Stimulated activated CD8-positive, alpha-beta memory T cell treated with anti-CD3 and anti-CD28 coated beads, Interleukin-2, amount 100 ng/mL, for 48 hours (primary cell): ENCODE measurements around the gene DIAPH1.

ENCODE experiments used
- DNase-seq, 2 donors: peaks; one replicate each; pipeline ENCODE4 v3.0.0-alpha.2; 2020; ENCODE audit warnings: low read depth in 2 of 2

DIAPH1 gene

DNA sequence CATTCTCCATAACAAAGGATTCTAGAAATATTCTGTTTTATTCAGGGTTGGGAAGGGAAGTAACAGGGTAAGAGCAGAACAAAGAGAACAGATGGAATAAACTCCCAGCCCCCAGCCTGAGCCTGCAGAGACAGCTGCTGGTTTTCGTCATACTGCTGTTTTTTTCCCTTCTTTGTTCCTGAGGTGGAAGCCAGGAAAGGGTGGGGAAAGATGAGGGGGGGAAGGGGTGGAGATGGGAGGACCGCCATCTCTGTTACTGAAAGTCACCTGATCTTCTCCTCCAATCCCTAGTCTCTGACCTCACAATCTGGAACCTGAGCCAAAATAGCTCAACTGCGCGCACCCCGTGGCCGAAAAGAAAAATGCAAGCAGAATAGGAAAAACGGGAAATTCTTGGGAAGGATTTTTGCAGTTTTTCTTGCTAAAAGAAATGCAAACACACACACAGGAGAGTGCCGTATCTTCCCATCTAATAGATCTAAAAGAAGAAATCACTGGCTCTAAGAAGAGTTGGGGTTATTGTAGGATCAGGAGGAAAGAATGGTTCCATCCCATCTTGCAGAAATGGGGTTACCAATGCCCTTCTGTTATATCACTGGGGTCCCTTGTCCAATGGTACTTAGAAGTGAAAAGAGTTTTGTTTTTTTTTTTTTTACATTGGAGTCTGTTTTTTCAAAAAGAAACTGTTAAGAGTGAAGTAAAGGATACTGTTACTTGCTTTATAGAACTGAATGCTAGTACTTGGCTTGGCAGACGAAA lies 57.9 kb downstream of the DIAPH1 start:
- no peak for DNase-seq

DNA sequence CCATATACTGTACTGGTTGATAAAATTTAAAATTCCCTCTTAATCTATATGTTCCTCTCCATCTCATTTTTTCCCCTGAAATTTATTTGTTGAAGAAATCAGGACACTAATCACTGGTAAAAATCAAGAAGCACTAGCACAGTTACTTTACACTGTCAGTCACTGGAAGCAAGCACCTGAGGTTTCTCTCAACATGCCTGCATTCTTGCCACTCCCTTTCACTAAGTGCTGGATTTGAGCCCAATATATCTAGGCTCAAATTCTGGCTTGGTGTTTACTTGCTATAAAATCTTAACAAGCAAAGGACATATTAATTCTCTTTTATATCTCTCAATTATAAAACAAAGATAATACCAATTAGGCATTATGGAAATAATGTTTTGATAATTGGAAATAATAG lies 58.6 kb downstream of the DIAPH1 start:
- DNase-seq: no peak

DNA sequence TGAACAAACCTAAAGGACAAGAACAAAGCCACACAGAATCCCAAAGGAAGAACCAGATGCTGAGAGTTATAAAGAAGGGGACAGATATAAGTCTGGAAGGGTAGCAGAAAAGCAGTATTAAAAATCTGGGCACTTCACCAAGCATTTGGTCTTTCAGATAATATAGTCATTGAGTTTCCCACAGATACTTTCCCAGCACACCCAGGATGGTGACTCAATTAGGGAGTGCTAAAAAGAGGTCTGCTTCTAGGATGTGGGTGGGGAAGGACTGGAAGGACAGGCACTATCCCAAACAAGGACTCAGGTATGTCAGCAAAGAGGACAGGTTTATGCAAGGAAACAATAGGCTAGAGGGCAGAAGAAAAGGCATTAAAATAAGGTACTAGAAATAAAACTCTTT lies 59.3 kb downstream of the DIAPH1 start:
- DNase-seq: no peak

DNA sequence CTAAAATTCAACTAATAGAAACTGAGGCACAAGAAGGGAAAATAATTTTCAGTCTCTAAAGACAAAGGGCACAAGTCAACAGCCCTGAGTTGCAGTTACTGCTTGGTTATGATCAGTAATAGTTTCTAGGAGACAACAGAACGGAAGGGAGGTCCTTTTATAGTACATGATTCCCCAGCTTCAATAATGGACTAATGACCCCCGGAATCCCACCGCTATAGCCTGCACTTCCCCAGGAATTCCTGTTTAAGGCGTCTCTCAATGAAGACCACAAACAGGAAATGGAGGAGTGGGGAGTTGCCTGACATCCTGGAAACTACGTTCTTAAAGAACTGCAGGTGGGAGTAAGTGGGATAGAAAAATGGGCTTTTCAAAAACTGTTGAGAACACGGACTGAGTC lies 60.6 kb downstream of the DIAPH1 start:
- DNase-seq: no peak

DNA sequence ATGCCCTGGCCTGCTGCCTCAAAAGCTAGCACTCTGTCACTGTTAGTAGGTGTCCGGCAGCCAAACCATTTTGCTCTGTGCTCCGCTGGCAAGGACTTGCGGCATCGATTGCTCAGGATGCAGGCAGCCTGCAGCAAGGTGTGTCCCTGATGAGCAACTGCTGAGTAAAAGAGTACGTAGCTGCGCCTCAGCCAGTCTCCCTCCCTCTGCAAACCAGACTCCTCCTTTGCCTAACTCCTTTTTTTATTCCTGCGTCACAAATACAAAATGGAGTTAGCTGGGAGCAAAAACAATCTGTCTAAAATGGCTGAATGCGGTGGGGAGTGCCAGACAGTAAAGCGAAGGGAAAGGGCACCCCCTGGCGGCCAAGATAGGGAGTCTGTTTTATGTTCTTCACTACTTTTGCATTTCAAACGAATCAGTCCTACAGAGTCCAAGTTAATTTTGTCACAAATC lies 61.1 kb downstream of the DIAPH1 start:
- peak; percentile 57 to 69 for DNase-seq

DNA sequence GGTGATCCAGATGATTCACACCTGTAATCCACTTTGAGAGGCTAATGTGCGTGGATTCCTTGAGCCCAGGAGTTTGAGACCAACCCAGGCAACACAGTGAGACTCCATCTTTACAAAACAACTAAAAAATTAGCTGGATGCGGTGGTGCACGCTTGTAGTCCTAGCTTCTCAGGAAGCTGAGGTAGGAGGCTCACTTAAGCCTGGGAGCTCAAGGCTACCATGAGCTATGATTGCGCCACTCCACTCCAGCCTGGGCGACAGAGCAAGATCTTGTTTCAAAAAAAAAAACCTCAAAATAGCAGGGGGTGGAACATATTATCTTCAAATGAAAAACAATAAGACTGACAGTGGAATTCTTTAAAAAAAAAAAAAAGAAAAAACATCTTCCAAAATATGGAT lies 70.9 kb downstream of the DIAPH1 start:
- no peak for DNase-seq

DNA sequence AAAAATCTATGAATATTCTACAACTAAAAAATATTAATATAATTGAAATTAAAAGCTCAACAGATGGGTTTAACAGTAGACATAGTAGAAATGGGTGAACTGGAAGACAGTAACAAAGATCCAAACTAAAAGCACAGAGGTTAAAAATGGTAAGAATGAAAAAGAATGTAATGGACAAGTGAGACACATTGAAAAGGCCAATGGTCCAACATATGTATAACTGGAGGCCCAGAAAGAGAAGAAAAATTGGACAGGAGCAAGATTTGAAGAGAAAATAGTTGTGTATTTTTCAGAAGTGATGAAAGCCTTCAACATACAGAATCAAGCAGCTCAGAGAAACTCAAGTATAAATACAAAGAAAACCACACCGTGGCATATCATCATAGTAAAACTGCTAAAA lies 71.3 kb downstream of the DIAPH1 start:
- no peak for DNase-seq

DNA sequence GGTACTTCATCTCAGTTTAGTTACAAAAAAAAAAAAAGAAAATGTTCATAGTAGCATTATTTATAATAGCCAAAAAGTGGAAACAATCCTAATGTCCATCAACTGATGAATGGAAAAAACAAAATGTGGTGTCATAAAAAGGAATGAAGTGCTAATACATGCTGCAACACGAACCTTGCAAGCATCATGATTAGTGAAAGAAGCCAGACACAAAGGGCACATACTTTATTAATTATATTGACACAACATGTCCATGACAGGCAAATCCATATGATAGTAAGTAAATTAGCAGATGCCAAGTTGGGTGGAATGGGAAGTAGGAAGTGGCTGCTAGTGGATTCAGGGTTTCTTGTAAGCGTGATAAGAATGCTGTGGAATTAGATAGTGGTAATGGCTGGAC lies 75.7 kb downstream of the DIAPH1 start:
- no peak for DNase-seq

DNA sequence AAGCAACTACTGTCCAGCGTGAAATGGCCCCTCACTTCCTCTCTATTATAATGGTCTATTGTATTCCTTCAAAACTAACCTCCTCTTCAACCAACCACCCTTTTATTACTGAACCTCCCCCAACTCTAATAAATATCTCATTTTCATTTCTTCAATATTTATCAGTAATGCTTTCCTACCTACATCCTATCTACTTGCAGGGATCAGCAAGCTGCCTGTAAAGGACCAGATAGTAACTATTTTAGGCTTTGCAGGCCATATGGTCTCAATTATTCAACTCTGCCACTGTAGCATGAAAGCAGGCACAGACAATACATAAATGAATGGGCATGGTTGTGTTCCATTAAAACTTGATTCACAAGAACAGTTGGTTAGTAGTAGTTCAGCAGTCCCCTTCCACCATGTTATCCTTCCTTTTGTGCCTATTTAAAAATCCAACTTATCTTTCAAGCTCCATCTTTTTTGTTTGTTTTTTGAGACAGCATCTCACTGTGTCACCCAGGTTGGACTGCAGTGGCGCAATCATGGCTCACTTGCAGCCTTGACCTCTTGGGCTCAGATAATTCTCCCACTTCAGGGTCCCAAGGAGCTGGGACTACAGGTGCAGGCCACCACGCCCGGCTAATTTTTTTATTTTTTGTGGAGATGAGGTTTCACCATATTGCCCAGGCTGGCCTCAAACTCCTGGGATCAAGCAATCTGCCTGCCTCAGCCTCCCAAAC lies 84.1 kb downstream of the DIAPH1 start:
- no peak for DNase-seq

DNA sequence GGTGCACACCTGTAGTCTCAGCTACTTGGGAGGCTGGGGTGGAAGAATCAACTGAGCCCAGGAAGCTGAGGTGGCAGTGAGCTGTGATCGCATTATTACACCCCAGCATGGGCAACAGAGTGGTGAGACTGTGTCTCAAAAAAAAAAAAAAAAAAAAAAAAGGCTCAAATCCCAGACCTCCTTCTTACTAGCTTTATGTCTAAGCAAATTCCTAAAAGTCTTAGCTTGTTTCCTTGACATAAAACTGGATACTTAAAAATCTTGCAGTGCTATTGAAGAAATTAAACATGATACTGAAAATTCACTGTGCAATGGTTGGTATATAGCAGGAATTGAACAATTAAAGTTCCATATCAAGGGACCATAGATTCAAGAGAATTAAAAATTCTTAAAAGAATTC lies 84.9 kb downstream of the DIAPH1 start:
- no peak for DNase-seq

DNA sequence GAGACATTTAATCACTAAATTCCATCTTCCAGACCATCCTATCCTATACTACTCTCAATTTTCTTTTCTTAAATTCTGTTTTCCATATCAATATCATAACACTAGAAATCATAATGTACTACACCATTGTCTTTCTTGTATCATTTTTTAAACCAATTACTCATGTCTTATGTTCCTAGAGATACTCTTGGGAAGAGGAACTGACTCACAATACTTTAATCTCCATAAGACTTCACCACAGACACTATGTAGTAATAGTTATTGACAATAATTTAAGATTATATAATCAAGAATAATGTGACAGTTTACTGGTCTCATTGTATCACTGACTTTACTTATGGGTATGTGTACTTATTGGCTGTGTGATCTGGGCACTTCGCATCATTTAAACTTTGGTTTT lies 86.1 kb downstream of the DIAPH1 start:
- no peak for DNase-seq

DNA sequence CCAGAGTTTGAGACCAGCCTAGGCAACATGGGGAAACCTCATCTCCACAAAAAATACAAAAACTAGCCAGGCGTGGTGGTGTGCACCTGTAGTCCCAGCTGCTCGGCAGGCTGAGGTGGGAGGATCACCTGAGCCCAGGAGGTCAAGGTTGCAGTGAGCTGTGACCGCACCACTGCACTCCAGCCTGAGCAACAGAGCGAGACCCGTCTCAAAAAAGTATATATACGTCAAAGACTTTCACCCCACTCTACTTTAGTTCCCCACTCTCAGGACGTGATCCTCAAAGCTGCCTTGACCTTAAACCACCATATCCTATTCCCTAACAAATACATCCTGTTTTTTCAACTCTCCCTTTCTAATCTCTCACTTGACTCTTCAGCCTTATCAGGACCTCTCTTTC lies 88.9 kb downstream of the DIAPH1 start:
- no peak for DNase-seq

DNA sequence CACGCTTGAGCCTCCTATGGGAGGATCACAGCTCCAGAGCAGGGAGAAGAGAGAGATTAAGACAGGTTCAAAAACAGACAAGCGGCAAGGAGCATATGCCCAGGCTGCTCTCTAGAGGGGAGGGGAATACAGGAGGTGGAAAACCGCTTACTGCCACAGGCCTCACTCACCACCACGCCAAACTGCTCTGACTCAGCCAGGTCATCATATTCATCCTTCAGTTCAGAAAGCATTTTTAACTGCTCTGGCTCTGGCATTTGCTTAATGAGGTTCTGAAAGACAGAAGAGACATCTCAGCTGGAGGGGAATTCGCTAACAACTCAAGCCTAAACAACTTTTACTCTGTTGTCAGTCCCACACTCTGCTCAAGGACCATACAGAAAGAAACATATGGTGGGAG lies 89.8 kb downstream of the DIAPH1 start:
- DNase-seq: no peak

DNA sequence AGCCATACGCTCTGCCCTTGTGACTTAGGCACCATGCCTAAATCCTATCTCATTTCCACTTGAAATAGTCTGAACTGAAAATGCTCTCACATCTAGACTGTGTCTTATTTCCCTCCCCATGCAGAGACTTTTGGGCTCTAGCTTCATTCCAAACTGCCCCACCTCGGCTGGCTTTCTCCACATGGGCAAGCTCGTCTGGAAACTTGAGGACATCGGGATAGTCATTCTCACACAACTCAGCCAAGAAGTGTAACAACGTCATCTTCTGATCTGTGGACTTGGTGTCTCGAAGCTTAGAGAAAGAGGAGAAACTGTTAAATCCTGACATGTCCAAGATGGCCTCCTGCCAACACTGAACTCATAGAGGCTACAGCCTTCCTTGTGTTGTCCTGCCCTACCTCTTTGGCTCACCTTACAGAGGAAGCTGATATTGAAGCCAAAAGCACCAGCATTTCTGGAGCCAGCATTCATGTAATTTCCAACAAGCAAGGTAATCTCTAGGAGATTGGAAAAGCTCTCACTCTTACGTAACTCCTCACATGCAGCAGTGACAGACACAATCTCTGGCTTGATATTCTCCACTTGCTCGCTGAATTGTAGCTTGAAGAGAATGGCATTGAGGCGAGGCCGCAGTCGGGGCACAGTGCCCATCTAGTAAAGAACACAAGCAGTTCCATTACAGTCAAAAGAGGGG lies 90.4 kb downstream of the DIAPH1 start:
- DNase-seq: no peak

DNA sequence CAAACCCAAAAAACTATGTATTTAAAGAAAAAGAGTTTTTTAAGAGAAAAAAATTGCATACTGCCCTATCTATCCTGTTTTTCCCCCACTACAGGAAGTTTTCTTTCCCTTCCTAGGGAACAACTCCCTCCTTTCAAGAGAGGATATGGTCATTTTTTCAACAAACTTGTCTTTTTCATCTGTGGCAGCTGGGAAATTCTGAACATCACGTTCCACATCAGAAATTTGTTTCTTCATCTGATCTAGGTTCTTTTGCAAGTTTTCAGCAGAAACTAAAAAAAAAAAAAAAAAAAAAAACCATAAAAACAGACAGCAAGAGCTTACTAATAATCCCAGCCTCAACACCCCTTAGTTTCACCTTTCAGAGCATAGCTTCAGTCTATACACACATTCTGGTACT lies 91.4 kb downstream of the DIAPH1 start:
- no peak for DNase-seq

DNA sequence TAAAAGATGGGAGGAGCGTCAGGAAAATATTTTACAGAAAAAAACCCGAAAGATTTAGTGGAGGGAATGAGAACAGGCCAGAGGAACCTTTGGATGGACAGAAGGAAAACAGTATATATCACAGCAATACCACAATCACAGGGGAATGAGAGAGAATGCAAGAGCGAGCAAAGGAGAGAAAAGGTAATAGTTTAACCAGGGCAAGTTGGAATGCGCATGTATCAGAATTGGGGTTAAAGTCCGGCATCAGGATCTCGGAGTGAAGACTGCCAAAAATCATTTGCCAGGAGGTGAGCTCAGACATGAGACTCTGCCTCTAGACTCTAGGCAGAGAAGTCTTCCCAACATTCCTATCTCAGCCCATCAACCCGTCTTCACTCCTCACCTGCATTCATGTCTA lies 93.1 kb downstream of the DIAPH1 start:
- no peak for DNase-seq

DNA sequence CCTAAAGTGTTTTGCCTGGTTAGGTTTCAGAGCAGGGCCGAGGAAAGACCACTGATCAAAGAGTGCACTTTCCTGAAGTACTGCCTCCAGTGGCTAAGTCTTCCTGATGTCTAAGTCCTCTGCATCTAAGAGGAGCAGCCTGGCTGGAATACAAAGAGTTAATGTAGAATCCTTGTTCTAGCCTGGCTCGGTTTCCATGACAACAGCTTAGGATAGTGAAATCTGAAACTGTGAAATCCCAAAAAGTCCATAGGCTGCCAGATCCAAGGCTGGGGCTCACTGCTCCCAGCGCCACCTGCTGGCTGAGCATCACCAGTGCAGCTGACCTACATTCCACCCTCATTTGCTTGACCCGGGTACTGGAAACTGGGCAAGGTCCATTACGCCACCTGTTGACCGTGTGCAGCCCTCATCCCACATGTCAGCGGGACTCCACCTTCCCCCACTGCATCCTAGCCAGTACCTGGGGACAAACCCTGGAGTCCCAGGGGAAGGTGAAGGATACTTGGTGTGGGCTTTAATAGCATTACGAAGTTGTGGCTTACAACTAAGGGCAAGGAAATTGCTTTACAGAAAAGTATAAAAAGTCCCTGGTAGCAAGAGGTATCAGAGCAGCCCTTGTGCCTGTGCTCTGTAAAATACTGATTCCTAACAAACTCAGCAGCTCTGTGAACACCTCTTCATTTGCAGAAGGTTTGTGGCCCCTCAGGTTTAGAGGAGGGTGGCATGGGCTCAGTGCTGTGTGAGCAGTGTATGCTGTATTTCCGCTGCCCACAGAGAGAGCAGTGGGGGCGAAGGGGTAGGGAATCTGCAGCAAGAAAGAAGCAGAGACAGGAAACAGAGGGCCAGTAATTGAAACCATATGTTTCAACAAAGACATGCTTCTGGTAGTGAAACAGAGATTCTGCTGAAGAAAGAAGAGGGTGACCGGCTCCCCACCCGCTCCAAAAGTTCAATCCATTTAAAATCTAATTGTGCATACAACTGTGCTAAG lies 93.9 kb downstream of the DIAPH1 start:
- DNase-seq: peak in 1 of 2 donors; percentile 30

DNA sequence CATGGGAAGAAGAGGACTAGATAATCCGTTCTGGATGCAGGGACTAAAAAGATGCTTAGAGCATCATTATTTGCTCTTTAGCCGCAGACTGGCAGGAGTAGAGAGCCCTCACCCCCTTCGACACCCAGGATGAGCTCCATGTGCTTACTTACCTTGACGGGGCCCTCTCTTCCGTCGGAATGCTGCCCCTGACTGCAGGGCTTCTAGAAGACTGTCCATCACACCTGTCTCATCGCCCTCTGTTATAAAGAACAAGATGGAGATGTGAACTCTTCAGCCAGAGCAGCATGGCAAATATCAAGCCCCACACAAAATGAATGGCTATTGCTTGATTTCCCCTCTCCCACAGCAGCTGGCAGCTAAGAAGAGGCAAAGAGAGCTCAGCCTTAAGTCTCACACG lies 94.8 kb downstream of the DIAPH1 start:
- DNase-seq: no peak

DNA sequence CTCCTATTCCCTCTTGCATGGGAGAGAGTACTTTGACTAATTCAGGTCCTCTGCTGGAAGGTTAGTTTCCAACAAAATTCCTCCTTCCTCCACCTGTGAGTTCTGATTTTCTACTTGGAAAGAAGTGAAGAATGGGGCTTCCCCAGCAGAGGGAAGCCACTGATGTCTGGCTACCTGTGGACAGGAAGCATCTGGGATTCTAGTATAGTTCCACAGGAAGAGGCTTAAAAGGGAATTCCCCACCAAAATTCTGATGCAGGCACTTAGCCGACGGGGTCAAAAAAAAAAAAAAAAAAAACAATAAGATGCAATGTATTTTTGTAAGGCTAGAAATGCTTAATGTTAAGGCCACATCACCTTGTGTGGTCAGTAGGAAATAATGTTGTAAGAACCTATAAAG lies 96.5 kb downstream of the DIAPH1 start:
- no peak for DNase-seq

DNA sequence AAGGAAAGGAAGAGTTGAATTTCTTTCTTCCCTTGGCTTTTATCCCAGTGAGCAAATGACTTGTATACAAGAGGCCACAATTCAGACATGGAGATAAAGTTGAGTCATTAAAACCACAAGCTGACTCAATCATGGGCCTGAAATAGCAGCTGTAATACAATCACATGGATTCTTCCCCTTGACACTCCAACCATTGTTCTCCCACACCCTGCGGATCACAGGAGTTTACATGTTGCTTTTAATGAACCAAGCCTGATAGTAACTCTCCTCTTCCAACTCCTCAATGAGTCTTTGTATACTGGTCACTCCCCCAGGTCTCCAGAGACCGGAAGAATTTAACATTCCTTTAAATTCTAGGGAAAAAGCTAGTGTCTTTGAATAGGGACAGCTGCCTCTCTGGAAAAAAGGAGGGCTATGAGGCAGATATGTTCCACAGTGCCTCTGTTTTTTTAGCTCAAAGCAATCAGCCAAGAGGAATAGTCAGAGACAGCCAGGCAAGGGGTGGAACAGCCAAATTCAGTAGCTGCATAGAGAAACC lies 97.5 kb downstream of the DIAPH1 start:
- no peak for DNase-seq
